GM12874 (cell line): Measurements from ENCODE around the gene DDX6.

ENCODE experiments used
- CTCF ChIP-seq: IDR thresholded peaks from 2 replicates; pipeline ENCODE4 v1.5.1; 2011; ENCODE audit warnings: low read depth, mild to moderate bottlenecking, control low read depth, low read length, moderate library complexity; ENCODE audit not compliant: insufficient read depth

The DDX6 gene

GRCh38 chr11:118742304-118742703 lies 48.7 kb downstream of the DDX6 start:
- TF ChIP-seq CTCF, result no peak

- TF ChIP-seq CTCF, result no peak
Measured at GRCh38 chr11:118740892-118741291, 50.1 kb downstream of the DDX6 start.

GRCh38 chr11:118735203-118735602 lies 55.8 kb downstream of the DDX6 start:
- TF ChIP-seq CTCF, result no peak

GRCh38 chr11:118734031-118734430 lies 56.9 kb downstream of the DDX6 start:
- no peak for TF ChIP-seq CTCF

- no peak for TF ChIP-seq CTCF
Measured at GRCh38 chr11:118715837-118716260, 75.1 kb downstream of the DDX6 start.

- no peak for TF ChIP-seq CTCF
Measured at GRCh38 chr11:118715245-118715831, 75.6 kb downstream of the DDX6 start.

- TF ChIP-seq CTCF, result no peak
Measured at GRCh38 chr11:118714816-118715215, 76.1 kb downstream of the DDX6 start.
